Measurements from ENCODE around the gene EXOC6B. TPM values are rescaled to one million over a fixed set of nuclear protein-coding genes. Genes with fewer than 3 reads are reported as not detected.

EXOC6B gene
- total and polyA plus RNA-seq, 10 of the 15 experiments (the other 5 are each of a cell fraction or from before 2014, with no cell fraction given) = 0.23 to 2.2 (median 1.2) TPM

GRCh38 chr2:72833084-72833714 is 7.4 kb upstream of the EXOC6B start:
- intact Hi-C loops (cut with micrococcal nuclease; ENCODE audit: unreplicated experiment) = no loop called here
- ChIA-PET POLR2A (interaction anchor here (0.8 kb wide), 1 partner anchor 11 kb away, joined by 3 read pairs; no protein-coding TSS in a partner anchor), CTCF (interaction anchor here (1.0 to 4.6 kb wide), 3 partner anchors 9 to 29 kb away, joined by 3 to 17 read pairs (median 5); no protein-coding TSS in a partner anchor), SMC1A (ENCODE audit: uncharacterized antibody, unreplicated experiment) (interaction anchor here (1.4 kb wide), 1 partner anchor 16 kb away, joined by 3 read pairs; no protein-coding TSS in a partner anchor), RAD21 (ENCODE audit: unreplicated experiment) (no interaction called here)
- in situ Hi-C loops (cut with MboI) = no loop called here
- Histone ChIP-seq H3K9me3 (replicated peaks; ENCODE audit: control insufficient read depth, insufficient read depth, low read length) (no peaks in the 10 kb centered on the region), H3K9ac (ENCODE audit: control insufficient read depth, insufficient read depth, low read length) (no peak overlapping the region), H3K4me2 (ENCODE audit: control insufficient read depth, insufficient read depth) (no peak overlapping the region), H4K20me1 (ENCODE audit: control insufficient read depth, insufficient read depth) (no peaks in the 10 kb centered on the region), H3K4me1 (ENCODE audit: control insufficient read depth, insufficient read depth, low read length) (peaks cover 15% of the 10 kb centered on the region), H2AFZ (ENCODE audit: control insufficient read depth, low read depth, low read length) (no peak overlapping the region), H3K4me3 (no peak overlapping the region), H3K27me3 (replicated peaks in 1 of 2; ENCODE audit: control insufficient read depth in 2 of 2, insufficient read depth in 2 of 2, low read length in 1 of 2) (no peaks in the 10 kb centered on the region; a peak in 1 of 4 replicates), H3K27ac (ENCODE audit: control insufficient read depth, insufficient read depth) (no peak overlapping the region), H3K36me3 (ENCODE audit: control insufficient read depth in 2 of 2, insufficient read depth in 2 of 2, low read length in 1 of 2) (no peaks in the 10 kb centered on the region), H3K79me2 (ENCODE audit: control insufficient read depth, insufficient read depth, low read length) (no peaks in the 10 kb centered on the region)
- TF ChIP-seq POLR2A (IDR thresholded peaks at IDR 0.05; ENCODE audit: low read depth, low read length) (no peak), BMI1 (IDR thresholded peaks at IDR 0.05; ENCODE audit: borderline replicate concordance) (peak; percentile 47; the same call in 1 of the 2 replicates)
- WGBS (ENCODE audit: insufficient coverage, insufficient replicate concordance, low lambda C conversion rate, missing lambda C conversion rate) = 18% methylated on average over 5 of the region's 5 CpGs
- ATAC-seq (no peak), FAIRE-seq (no peak), DNase-seq (ENCODE audit: low read depth, low spot score) (no peak)
- no TSS peak for BruUV-seq (replicated peaks)

GRCh38 chr2:72830273-72830672 is 4.4 kb upstream of the EXOC6B start:
- H3K36me3 ChIP-seq (ENCODE audit: control insufficient read depth in 2 of 2, insufficient read depth in 2 of 2, low read length in 1 of 2) = no peaks in the 10 kb centered on the region
- no peaks in the 10 kb centered on the region for H4K20me1 ChIP-seq (ENCODE audit: control insufficient read depth, insufficient read depth)
- H3K27ac ChIP-seq (ENCODE audit: control insufficient read depth, insufficient read depth) = no peak overlapping the region
- no peak overlapping the region for H3K9ac ChIP-seq (ENCODE audit: control insufficient read depth, insufficient read depth, low read length)
- WGBS (ENCODE audit: insufficient coverage, insufficient replicate concordance, low lambda C conversion rate, missing lambda C conversion rate) = 20% methylated on average over 3 of the region's 3 CpGs
- H3K79me2 ChIP-seq (ENCODE audit: control insufficient read depth, insufficient read depth, low read length) = no peaks in the 10 kb centered on the region
- ChIA-PET SMC1A (ENCODE audit: uncharacterized antibody, unreplicated experiment) (no interaction called here), POLR2A (no interaction called here), RAD21 (ENCODE audit: unreplicated experiment) (no interaction called here), CTCF (interaction anchor here (1.8 to 4.6 kb wide), 2 partner anchors 32 to 36 kb away, joined by 3 to 17 read pairs; no protein-coding TSS in a partner anchor)
- in situ Hi-C loops (cut with MboI) = no loop called here
- intact Hi-C loops (cut with micrococcal nuclease; ENCODE audit: unreplicated experiment) = no loop called here
- H3K4me3 ChIP-seq = no peak overlapping the region
- peaks cover 15% of the 10 kb centered on the region for H3K4me1 ChIP-seq (ENCODE audit: control insufficient read depth, insufficient read depth, low read length)
- H3K4me2 ChIP-seq (ENCODE audit: control insufficient read depth, insufficient read depth) = peak overlapping the region; percentile 44; the same call in 1 of the 2 replicates
- ATAC-seq = peak; percentile 38
- BruUV-seq (replicated peaks) = no TSS peak
- DNase-seq (ENCODE audit: low read depth, low spot score) = no peak
- no peaks in the 10 kb centered on the region; a peak in 1 of 4 replicates for H3K27me3 ChIP-seq (replicated peaks in 1 of 2; ENCODE audit: control insufficient read depth in 2 of 2, insufficient read depth in 2 of 2, low read length in 1 of 2)
- H3K9me3 ChIP-seq (replicated peaks; ENCODE audit: control insufficient read depth, insufficient read depth, low read length) = no peaks in the 10 kb centered on the region
- no peak for FAIRE-seq
- no peak overlapping the region for H2AFZ ChIP-seq (ENCODE audit: control insufficient read depth, low read depth, low read length)
- TF ChIP-seq E2F8 (IDR thresholded peaks at IDR 0.05; ENCODE audit: low read depth, partially characterized antibody) (no peak), RAD21 (IDR thresholded peaks at IDR 0.05; ENCODE audit: insufficient read depth, low read depth, low read length) (no peak), RUNX3 (IDR thresholded peaks at IDR 0.05; ENCODE audit: low read length) (peak; percentile 22; the same call in 1 of the 2 replicates), DPF2 (IDR thresholded peaks at IDR 0.05) (no peak), ZNF592 (IDR thresholded peaks at IDR 0.05) (no peak)

Measured in GM12878 (cell line).